M059J (cell line): Measurements from ENCODE around the gene NCMAP. TPM values are rescaled to one million over a fixed set of nuclear protein-coding genes. Genes with fewer than 3 reads are reported as not detected.

Experiments
- DNase-seq: peaks from one replicate; pipeline ENCODE4 v3.0.0-alpha.2; 2012; ENCODE audit warnings: low read depth
- total RNA-seq: library from RNA; depleted of rRNA; stranded (reverse); fragments of >200 nt; shearing (Covaris generic); gene quantifications from 2 replicates; pipeline ENCODE4 v1.2.3, GENCODE V29; 2014

The NCMAP gene
- total RNA-seq, 1 experiment from 2014 or later = not detected

DNA sequence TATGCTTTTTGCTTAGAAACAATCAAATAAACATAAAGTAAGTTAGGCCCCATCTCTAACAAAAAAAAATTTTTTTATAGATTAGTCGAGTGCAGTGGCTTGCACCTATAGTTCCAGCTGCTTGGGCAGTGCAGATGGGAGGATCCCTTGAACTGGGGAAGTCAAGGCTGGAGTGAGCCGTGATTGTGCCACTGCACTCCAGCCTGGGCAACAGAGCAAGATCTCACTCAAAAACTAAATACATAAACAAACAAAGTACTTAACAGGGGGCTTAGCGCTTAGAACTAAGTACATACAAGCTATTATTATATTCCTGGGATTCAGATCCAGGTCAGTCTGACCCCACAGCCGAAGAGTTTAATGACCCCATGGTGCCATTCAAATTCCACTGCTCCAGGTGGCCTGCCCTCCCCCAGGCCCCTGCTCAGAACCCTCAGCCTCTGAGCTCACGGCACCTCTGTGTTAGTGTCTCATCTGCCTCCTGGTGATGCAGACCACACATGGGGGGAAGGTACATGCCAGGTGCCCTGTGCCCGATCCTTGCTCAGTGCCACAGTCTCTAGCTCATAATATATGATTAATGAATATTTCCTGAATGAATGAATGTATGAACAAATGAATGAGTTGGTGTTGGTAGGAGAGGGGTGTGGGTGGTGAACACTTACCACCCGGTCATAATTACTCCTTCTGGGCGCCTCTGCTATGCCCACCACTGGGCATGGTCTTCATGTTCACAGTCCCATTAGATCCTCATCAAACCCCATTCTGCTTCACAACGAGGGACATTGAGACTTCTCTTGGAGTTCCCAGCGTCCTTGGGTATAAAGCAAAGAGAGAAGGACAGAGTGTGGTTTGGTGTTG is 14.6 kb downstream of the NCMAP start:
- DNase-seq = no peak

DNA sequence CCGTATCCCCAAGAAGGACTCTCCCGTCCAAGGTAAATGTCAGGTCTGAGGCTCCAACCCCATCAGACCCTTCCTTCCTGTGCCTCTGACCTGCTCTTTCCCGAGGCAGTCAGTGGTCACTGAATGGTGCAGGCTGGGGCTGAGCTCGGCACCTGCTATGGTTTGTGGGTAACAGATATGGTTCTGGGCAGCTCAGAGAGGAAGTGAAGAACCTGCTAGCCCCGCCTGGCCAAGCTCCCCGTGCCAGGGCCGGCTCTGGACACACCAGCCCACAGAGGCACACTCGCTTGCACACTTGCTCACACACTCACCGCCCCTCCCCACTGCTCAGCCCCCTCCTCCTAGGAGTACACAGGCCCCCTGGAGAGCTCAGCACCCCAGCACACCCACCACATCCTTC is 16.4 kb downstream of the NCMAP start:
- no peak for DNase-seq

DNA sequence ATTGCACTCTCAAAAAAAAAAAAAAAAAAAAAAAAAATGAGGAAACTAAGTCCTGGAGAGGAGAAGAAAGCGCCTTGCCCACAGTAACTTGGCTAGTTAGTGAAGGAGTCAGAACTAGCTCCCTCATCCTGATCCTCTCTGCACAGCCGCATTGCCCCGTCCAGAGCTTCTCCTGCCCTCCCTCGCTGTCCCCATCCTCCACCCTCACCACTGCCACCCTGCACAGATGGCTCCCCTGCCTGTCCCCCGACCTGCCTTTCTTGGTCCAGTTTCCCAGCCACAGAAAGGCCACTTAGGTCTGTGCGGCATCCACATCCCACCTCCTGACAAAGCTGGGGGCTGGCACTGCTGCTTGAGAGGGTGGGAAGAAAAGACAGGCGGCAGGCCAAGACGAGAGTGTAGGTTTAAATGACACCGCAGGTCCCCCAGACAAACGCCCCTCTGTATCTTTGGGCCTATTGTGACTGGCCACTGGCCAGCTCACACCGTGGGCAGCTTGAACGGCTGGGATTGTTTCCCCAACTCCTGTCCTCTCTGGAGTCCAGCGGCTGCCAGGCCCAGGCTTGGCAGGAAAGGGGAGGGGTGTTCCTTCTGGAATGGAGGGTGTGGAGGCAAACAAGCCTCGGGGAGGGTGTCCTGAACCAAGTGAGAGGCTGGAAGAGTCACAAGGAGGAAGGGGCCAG is 20.2 kb downstream of the NCMAP start:
- DNase-seq = no peak

DNA sequence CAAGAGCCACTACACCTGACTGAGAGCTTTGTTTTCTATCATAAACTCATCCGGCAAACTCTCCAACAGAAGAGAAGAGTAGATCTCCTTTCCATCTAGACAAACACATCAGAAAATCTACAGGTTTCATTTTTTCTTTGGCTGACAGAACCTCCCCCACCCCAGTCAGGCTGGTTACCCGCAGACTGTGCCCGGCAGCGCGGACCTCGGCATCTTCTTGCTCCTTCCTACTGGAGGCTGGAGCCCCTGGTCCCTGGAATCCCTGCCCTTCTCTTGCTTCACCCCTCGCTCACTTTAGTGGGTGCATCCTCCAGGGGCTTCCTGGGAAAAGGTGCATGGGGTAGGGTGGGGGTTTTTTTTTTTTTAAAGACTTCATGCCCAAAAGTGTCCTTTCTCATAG is 23.0 kb downstream of the NCMAP start:
- DNase-seq = no peak

DNA sequence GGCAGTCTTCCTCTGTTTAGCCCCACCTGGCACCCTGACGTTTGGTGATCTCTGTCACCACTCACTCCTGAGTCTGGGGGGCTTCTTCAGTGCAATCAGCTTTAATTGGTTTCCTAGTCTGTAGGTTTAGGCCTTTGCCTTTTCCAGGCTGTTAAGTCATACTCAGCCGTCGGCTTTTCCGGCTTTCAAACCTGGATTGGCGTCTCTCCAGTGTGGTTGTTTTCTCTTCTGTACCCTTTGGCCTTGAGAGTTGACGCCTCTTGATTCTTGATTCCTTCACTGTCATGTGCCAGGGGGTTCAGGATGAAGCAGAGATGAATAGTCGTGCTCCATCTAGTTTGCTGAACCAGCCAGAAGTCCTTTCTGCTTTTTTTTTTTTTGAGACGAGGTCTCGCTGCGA is 24.9 kb downstream of the NCMAP start:
- DNase-seq = no peak

DNA sequence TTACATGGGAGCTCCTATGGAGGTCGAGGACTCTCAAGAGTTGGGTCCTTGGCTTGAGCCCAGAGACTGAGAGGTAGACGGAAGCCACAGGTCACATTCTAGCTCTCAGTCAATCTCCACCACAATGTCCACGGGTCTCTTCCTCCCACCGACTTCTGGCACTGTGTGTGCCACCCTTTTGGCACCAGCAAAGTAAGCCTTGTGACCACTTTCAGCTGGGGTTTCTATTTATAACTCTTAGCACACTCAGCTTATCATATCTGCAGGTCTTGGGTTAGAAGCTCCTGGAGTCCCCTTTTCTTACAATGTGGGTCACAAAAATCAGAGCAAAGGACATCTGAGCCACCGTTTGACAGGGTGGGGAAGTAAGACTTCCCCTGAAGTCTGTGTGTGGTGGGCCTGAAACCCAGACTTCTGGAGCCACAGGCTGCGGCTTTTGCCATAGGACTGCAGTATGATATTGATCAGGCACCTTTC is 28.3 kb downstream of the NCMAP start:
- no peak for DNase-seq

GRCh38 chr1:24586119-24586518 is 30.2 kb downstream of the NCMAP start:
- no peak for DNase-seq

DNA sequence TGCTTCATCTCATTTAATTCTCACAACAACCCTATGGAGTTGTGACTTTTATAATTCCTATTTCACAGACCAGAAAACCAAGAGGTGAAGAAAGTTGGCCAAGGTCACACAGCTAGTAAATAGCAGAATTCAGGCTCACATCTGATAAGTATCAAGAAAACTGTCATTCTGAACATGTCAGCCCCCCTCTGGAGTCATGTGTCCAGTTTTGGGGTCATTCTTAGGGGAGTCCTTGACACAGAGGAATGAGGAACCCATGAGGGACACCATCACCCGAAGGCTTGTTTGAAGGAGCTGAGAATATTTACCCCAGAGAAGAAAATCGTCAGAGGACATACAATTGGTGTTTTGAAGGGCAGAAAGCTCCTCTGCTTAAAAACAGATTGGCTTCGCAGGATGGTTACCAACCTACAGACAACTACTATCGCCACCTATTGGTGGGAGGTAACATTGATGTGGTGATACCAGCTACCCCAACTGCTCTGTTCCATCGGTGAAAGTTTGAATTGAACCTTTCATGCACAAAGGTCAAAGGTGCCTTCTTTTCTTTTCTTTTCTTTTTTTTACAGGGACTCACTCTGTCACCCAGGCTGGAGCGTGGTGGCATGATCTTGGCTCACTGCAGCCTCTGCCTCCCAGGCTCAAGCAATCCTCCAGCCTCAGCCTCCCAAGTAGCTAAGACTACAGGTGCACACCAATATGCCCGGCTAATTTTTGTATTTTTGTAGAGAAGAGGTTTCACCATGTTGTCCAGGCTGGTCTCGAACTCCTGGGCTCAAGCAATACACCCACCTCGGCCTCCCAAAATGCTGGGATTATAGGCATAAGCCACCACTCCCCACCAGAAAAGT is 31.3 kb downstream of the NCMAP start:
- peak; percentile 68 for DNase-seq

DNA sequence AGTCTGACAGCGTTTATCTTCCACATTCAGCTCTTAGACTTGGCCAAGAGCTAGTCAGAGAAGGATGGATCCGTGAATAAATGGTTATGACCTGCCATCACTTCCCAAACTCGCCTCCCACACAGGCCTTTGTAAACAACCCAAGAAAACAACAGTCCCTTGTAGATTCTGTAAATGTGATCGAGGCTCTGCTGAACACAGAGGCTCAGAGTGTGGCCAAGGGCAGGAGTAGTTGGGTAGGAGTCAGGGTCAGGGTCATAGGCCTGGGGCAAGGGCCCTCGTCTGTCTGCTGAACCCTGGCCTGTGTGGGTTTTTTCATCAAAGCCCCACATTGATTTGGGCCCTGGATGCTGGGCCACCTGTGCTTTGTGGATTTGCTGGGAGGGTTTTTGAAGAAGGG is 32.7 kb downstream of the NCMAP start:
- no peak for DNase-seq

DNA sequence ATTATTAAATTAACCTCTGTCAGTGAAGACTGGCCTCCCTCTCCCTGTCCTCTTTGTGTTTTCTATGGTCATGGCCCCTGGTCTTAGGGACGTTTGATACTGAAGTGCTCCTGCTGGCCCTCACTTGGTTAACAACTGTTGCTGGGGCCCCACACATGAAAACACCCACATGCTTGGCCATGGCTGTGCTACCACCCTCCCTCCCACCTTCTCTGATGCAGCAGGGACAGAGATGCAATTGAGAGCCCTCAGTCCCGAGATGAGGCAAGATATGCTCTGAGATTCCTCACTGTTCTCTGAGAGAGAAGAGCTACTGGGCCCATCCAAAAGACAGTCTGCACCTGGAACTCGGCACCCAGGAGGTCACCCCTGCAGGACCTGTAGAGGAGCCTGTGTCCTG is 33.3 kb downstream of the NCMAP start:
- DNase-seq = no peak

GRCh38 chr1:24591781-24592180 is 35.9 kb downstream of the NCMAP start:
- DNase-seq = no peak

- peak; percentile 33 for DNase-seq
Observed at GRCh38 chr1:24594328-24594598, 38.4 kb downstream of the NCMAP start.

GRCh38 chr1:24596401-24596880 is 40.6 kb downstream of the NCMAP start:
- peak; percentile 14 for DNase-seq

GRCh38 chr1:24599265-24599664 is 43.4 kb downstream of the NCMAP start:
- no peak for DNase-seq

GRCh38 chr1:24600551-24600950 is 44.7 kb downstream of the NCMAP start:
- DNase-seq = no peak

- DNase-seq = no peak
Observed at GRCh38 chr1:24605534-24606295, 49.8 kb downstream of the NCMAP start.

DNA sequence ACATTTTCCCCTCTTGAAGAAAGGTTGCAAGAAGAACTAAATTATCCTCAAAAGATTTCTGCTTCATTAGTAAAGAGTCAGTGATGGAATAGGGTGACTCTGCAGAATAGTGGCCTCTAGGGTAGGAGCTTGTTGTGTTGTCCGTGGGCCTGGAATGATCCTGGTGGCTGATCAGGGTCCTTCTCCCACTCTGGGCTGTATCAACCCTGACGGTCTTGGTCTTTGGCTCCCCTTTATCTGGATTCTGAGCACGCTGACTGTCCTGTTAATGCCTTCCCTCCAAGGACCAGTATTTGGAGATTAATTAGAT is 50.4 kb downstream of the NCMAP start:
- no peak for DNase-seq

DNA sequence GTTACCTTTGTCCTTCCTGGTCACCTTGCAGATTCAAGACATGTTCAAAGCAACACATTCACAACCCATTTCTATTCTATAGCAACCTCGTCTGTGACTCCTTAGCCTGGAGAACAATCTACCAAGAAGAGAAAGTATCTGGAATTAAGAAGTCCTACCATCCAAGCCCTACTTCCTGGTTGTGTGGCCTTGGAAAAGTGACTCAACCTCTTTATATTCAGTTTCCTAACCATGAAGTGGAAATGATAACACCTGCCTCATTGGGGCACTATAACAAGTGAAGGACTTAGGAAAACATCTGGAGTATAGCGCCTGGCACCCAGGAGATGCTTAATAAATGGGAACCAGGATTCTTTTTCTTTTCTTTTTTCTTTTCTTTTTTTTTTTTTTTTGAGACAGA is 50.7 kb downstream of the NCMAP start:
- DNase-seq = peak; percentile 30

- DNase-seq = no peak
Observed at GRCh38 chr1:24609949-24610517, 54.1 kb downstream of the NCMAP start.

DNA sequence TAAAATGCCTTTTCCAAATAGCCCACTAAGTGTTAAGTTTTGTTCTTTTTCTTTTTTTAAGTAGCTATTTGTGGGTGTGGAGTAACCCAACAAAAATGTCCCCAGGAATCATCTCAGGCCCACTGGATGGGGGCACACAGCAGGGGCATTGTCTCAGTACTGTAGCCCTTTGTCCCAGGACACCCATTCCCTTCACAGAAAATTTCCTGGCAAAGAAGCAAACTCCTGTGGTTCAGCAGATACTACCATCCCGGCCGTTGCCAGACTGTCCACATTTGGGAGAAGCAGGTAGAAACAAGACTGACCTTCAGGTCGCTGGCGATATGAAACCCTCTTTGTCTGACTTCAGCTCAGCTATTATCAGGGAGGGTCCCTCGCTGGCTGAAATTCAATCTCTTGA is 63.5 kb downstream of the NCMAP start:
- no peak for DNase-seq

DNA sequence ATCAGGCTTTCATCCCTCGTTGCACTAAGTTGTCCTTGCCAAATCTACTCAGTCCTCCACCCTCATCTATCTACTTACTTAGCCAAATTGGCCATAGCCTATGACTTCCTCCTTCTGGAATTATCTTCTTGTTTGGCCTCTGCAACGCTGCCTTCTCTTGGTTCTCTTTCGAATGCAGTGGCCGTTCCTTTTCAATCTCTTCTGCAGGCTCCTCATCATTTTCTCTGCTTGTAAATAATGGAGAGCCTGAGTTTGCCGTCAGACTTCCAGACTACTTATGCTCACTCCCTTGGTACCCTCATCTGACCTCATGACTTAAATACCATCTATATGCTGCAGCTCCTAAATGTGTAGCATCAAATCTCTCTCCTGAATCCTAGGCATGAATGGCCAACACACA is 64.8 kb downstream of the NCMAP start:
- no peak for DNase-seq
